RWPE1 (cell line): ENCODE measurements around the gene MYCBP2.

Source experiments
- CTCF ChIA-PET: fragments of 350-600 bp; sonication (Branson Sonifier 250); formaldehyde crosslinking; extraction: SDS; loops from one replicate; lab custom pipeline; 2021; lab: Yijun Ruan, JAX
- POLR2A ChIA-PET: fragments of 400-600 bp; formaldehyde crosslinking; extraction: SDS; loops from one replicate; lab custom pipeline; 2020; ENCODE audit warnings: antibody characterized with exemption; ENCODE audit not compliant: low non-redundant PET; lab: Yijun Ruan, JAX
- DNase-seq: peaks from one replicate; pipeline ENCODE4 v3.0.0; 2012; ENCODE audit warnings: low spot score
- H3K27ac ChIP-seq: fragments of 450-650 bp; 2 replicates; pipeline ENCODE4 v1.5.1; 2017
- CTCF ChIP-seq: fragments of 450-650 bp; conservative IDR thresholded peaks from 2 replicates; pipeline ENCODE4 v1.5.1; 2017; ENCODE audit warnings: low read depth, mild to moderate bottlenecking

Gene MYCBP2

GRCh38 chr13:77239312-77239711 lies 87.6 kb downstream of the MYCBP2 start:
- DNase-seq: no peak
- no peak for TF ChIP-seq CTCF
- no peak overlapping the region for H3K27ac ChIP-seq
- POLR2A ChIA-PET: no interaction called here
- CTCF ChIA-PET: no interaction called here

GRCh38 chr13:77235456-77236022 lies 91.4 kb downstream of the MYCBP2 start:
- H3K27ac ChIP-seq: no peak overlapping the region
- TF ChIP-seq CTCF: no peak
- POLR2A ChIA-PET: no interaction called here
- CTCF ChIA-PET: interaction anchor here (0.6 kb wide), 1 partner anchor 83 kb away, joined by 5 read pairs; no protein-coding TSS in a partner anchor
- no peak for DNase-seq

GRCh38 chr13:77233159-77233558 lies 93.7 kb downstream of the MYCBP2 start:
- no peak for DNase-seq
- TF ChIP-seq CTCF: no peak
- H3K27ac ChIP-seq: no peak overlapping the region
- ChIA-PET POLR2A (no interaction called here), CTCF (no interaction called here)

GRCh38 chr13:77230560-77230959 lies 96.3 kb downstream of the MYCBP2 start:
- CTCF ChIA-PET: no interaction called here
- DNase-seq: no peak
- H3K27ac ChIP-seq: no peak overlapping the region
- TF ChIP-seq CTCF: no peak
- POLR2A ChIA-PET: no interaction called here

GRCh38 chr13:77225946-77226345 lies 100.9 kb downstream of the MYCBP2 start:
- no peak overlapping the region for H3K27ac ChIP-seq
- no peak for TF ChIP-seq CTCF
- POLR2A ChIA-PET: no interaction called here
- CTCF ChIA-PET: no interaction called here
- no peak for DNase-seq

GRCh38 chr13:77222909-77223308 lies 104.0 kb downstream of the MYCBP2 start:
- ChIA-PET CTCF (interaction anchor here (0.6 kb wide), 1 partner anchor 8 kb away, joined by 3 read pairs; no protein-coding TSS in a partner anchor), POLR2A (no interaction called here)
- H3K27ac ChIP-seq: no peak overlapping the region
- DNase-seq: no peak
- no peak for TF ChIP-seq CTCF
